WTC11 (cell line): Measurements from ENCODE around the gene ZNF292. TPM values are rescaled to one million over a fixed set of nuclear protein-coding genes. Genes with fewer than 3 reads are reported as not detected.

Source experiments
- ATAC-seq: fragments of 200-7000 bp; cut with Tn5 transposase; 2 replicates; pipeline ENCODE4 v1.10.0; 2021; ENCODE audit warnings: mild to moderate bottlenecking, moderate library complexity
- CTCF ChIA-PET: fragments of 300-600 bp; sonication (Branson Sonifier 250); formaldehyde crosslinking; loops from one replicate; lab custom pipeline; 2021; ENCODE audit warnings: antibody characterized with exemption; lab: Charles Lee
- POLR2A ChIA-PET: fragments of 350-600 bp; sonication (Branson Sonifier 250); formaldehyde crosslinking; loops from one replicate; lab custom pipeline; 2021; ENCODE audit warnings: antibody characterized with exemption; lab: Charles Lee
- DNase-seq: peaks from one replicate; pipeline ENCODE4 v3.0.0; 2021; ENCODE audit warnings: low spot score
- H3K27ac Mint-ChIP-seq: 2 replicates; pipeline ENCODE4 v1.8.0; 2021; ENCODE audit warnings: mixed read lengths
- H3K27me3 Mint-ChIP-seq: 2 replicates; pipeline ENCODE4 v1.8.0; 2021; ENCODE audit warnings: low read depth, mild to moderate bottlenecking, moderate library complexity, mixed read lengths
- H3K36me3 Mint-ChIP-seq: 2 replicates; pipeline ENCODE4 v1.8.0; 2021; ENCODE audit warnings: mixed read lengths
- H3K4me1 Mint-ChIP-seq: 2 replicates; pipeline ENCODE4 v1.8.0; 2022; ENCODE audit warnings: mixed read lengths
- H3K4me3 Mint-ChIP-seq: 2 replicates; pipeline ENCODE4 v1.8.0; 2021; ENCODE audit warnings: mild to moderate bottlenecking, moderate library complexity, mixed read lengths
- H3K9me3 Mint-ChIP-seq: 2 replicates; pipeline ENCODE4 v1.8.0; 2021; ENCODE audit warnings: mixed read lengths
- AFF4 ChIP-seq: sonication (generic); formaldehyde crosslinking; IDR thresholded peaks from 2 replicates; pipeline ENCODE4 v1.8.1; 2023; ENCODE audit warnings: mild to moderate bottlenecking, missing genetic modification reagents, borderline replicate concordance
- ARID4B ChIP-seq: sonication (generic); formaldehyde crosslinking; IDR thresholded peaks from 2 replicates; pipeline ENCODE4 v1.8.0; 2023; ENCODE audit warnings: missing genetic modification reagents, mild to moderate bottlenecking, borderline replicate concordance
- E2F1 ChIP-seq: sonication (generic); formaldehyde crosslinking; IDR thresholded peaks from 2 replicates; pipeline ENCODE4 v1.8.0; 2022; ENCODE audit warnings: mild to moderate bottlenecking, missing genetic modification reagents
- ELF4 ChIP-seq: sonication (generic); formaldehyde crosslinking; IDR thresholded peaks from 2 replicates; pipeline ENCODE4 v1.8.1; 2022; ENCODE audit warnings: low read depth, mild to moderate bottlenecking, moderate library complexity, missing genetic modification reagents
- EMX1 ChIP-seq: fragments of 250-450 bp; sonication (Bioruptor Pico); IDR thresholded peaks from 2 replicates; pipeline ENCODE4 v1.8.0; 2021; ENCODE audit warnings: mild to moderate bottlenecking
- FOXJ3 ChIP-seq: sonication (generic); formaldehyde crosslinking; IDR thresholded peaks from 2 replicates; pipeline ENCODE4 v1.9.0; 2021; ENCODE audit warnings: missing genetic modification reagents, mild to moderate bottlenecking, borderline replicate concordance
- GRHL2 ChIP-seq: fragments of 250-450 bp; sonication (Bioruptor Pico); IDR thresholded peaks from 2 replicates; pipeline ENCODE4 v1.8.0; 2022; ENCODE audit warnings: mild to moderate bottlenecking, moderate library complexity; ENCODE audit not compliant: insufficient replicate concordance, severe bottlenecking
- HMGA2 ChIP-seq: fragments of 250-450 bp; sonication (Bioruptor Pico); IDR thresholded peaks from 2 replicates; pipeline ENCODE4 v1.4.0; 2021; ENCODE audit warnings: mild to moderate bottlenecking, moderate library complexity
- MYBL2 ChIP-seq: sonication (generic); formaldehyde crosslinking; IDR thresholded peaks from 2 replicates; pipeline ENCODE4 v1.8.1; 2023; ENCODE audit warnings: mild to moderate bottlenecking, moderate library complexity, missing genetic modification reagents
- ZNF423 ChIP-seq: fragments of 250-450 bp; sonication (Bioruptor Pico); IDR thresholded peaks from 2 replicates; pipeline ENCODE4 v2.1.2; 2022; ENCODE audit warnings: mild to moderate bottlenecking, moderate library complexity
- total RNA-seq: library from RNA; stranded (reverse); gene quantifications from 3 replicates; pipeline ENCODE4 v1.2.3, GENCODE V29; 2021
- TF ChIP-seq, protein P1 (sequence below): sonication (generic); formaldehyde crosslinking; IDR thresholded peaks from 2 replicates; pipeline ENCODE4 v1.8.0; 2023; ENCODE audit warnings: missing genetic modification reagents
- TF ChIP-seq, protein P2 (sequence below): sonication (generic); formaldehyde crosslinking; IDR thresholded peaks from 2 replicates; pipeline ENCODE4 v1.8.1; 2022; ENCODE audit warnings: missing genetic modification reagents, borderline replicate concordance

The ZNF292 gene
- total RNA-seq, 1 experiment from 2014 or later: 42.1 TPM

- TF ChIP-seq, protein P1, sequence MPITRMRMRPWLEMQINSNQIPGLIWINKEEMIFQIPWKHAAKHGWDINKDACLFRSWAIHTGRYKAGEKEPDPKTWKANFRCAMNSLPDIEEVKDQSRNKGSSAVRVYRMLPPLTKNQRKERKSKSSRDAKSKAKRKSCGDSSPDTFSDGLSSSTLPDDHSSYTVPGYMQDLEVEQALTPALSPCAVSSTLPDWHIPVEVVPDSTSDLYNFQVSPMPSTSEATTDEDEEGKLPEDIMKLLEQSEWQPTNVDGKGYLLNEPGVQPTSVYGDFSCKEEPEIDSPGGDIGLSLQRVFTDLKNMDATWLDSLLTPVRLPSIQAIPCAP (CRISPR knock-in tag): no peak
- TF ChIP-seq ZNF423: no peak
Measured at GRCh38 chr6:87182321-87182720, 27.0 kb downstream of the ZNF292 start (continued).

- ChIA-PET POLR2A (no interaction called here), CTCF (no interaction called here)
- H3K9me3 Mint-ChIP-seq: no peaks in the 10 kb centered on the region
- ATAC-seq: no peak
- no peak overlapping the region for H3K27ac Mint-ChIP-seq
- no peak for DNase-seq
- peaks cover 11% of the 10 kb centered on the region; the same call in 1 of the 2 replicates for H3K36me3 Mint-ChIP-seq
- peaks cover 68% of the 10 kb centered on the region for H3K4me1 Mint-ChIP-seq
- H3K4me3 Mint-ChIP-seq: no peak overlapping the region; the same call in 1 of the 2 replicates
- no peaks in the 10 kb centered on the region for H3K27me3 Mint-ChIP-seq
- TF ChIP-seq GRHL2 (CRISPR knock-in tag) (no peak), E2F1 (no peak), ELF4 (no peak), HMGA2 (CRISPR knock-in tag) (no peak), ZNF423 (no peak), EMX1 (CRISPR knock-in tag) (no peak), MYBL2 (no peak), AFF4 (CRISPR knock-in tag) (no peak), ARID4B (CRISPR knock-in tag) (no peak), FOXJ3 (CRISPR knock-in tag) (no peak)
- TF ChIP-seq, protein P2, sequence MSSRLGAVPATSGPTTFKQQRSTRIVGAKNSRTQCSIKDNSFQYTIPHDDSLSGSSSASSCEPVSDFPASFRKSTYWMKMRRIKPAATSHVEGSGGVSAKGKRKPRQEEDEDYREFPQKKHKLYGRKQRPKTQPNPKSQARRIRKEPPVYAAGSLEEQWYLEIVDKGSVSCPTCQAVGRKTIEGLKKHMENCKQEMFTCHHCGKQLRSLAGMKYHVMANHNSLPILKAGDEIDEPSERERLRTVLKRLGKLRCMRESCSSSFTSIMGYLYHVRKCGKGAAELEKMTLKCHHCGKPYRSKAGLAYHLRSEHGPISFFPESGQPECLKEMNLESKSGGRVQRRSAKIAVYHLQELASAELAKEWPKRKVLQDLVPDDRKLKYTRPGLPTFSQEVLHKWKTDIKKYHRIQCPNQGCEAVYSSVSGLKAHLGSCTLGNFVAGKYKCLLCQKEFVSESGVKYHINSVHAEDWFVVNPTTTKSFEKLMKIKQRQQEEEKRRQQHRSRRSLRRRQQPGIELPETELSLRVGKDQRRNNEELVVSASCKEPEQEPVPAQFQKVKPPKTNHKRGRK (CRISPR knock-in tag): no peak
Measured at GRCh38 chr6:87182940-87183339, 27.6 kb downstream of the ZNF292 start.
